Activated CD8-positive, alpha-beta memory T cell treated with anti-CD3 and anti-CD28 coated beads for 36 hours (primary cell): Measurements from ENCODE around the gene COX10. TPM values are rescaled to one million over a fixed set of nuclear protein-coding genes. Genes with fewer than 3 reads are reported as not detected.

ENCODE experiments used
- CTCF ChIA-PET: fragments of 350-600 bp; sonication (Branson Sonifier 250); formaldehyde crosslinking; loops from one replicate; lab custom pipeline; 2021; ENCODE audit warnings: antibody characterized with exemption; lab: Charles Lee
- POLR2A ChIA-PET: fragments of 350-600 bp; sonication (Branson Sonifier 250); formaldehyde crosslinking; loops from one replicate; lab custom pipeline; 2021; ENCODE audit warnings: antibody characterized with exemption; lab: Charles Lee
- total RNA-seq, 2 experiments: library from RNA; stranded (reverse); gene quantifications; one replicate each; pipeline ENCODE4 v1.2.3, GENCODE V29; 2021

The COX10 gene
- total RNA-seq, 2 experiments from 2014 or later: 27.6 to 31.3 TPM

GRCh38 chr17:14198013-14198412 lies 128.7 kb downstream of the COX10 start:
- CTCF ChIA-PET: interaction anchor here (1.4 kb wide), 1 partner anchor 105 kb away, joined by 3 read pairs; no protein-coding TSS in a partner anchor
- POLR2A ChIA-PET: interaction anchor here (1.4 kb wide), 1 partner anchor 103 kb away, joined by 6 read pairs; the partner anchor contains the start of gene HS3ST3B1

GRCh38 chr17:14198575-14198974 lies 129.3 kb downstream of the COX10 start:
- CTCF ChIA-PET: interaction anchor here (0.7 to 1.4 kb wide), 2 partner anchors 104 to 154 kb away, joined by 3 read pairs; no protein-coding TSS in a partner anchor
- POLR2A ChIA-PET: no interaction called here

GRCh38 chr17:14199601-14200000 lies 130.3 kb downstream of the COX10 start:
- CTCF ChIA-PET: no interaction called here

GRCh38 chr17:14200354-14200753 lies 131.1 kb downstream of the COX10 start:
- POLR2A ChIA-PET: interaction anchor here (0.6 kb wide), 1 partner anchor 34 kb away, joined by 7 read pairs; no protein-coding TSS in a partner anchor
- CTCF ChIA-PET: interaction anchor here (2.0 kb wide), 1 partner anchor 102 kb away, joined by 6 read pairs; no protein-coding TSS in a partner anchor

More at GRCh38 chr17:14199601-14200000, 130.3 kb downstream of the COX10 start:
- POLR2A ChIA-PET: no interaction called here

GRCh38 chr17:14201021-14201987 lies 132.0 kb downstream of the COX10 start:
- ChIA-PET CTCF (interaction anchor here (2.0 kb wide), 1 partner anchor 101 kb away, joined by 6 read pairs; no protein-coding TSS in a partner anchor), POLR2A (interaction anchor here (0.6 to 0.8 kb wide), 2 partner anchors 35 to 101 kb away, joined by 3 to 7 read pairs; no protein-coding TSS in a partner anchor)

GRCh38 chr17:14201988-14202380 lies 132.7 kb downstream of the COX10 start:
- POLR2A ChIA-PET: interaction anchor here (0.8 kb wide), 1 partner anchor 100 kb away, joined by 3 read pairs; no protein-coding TSS in a partner anchor
- CTCF ChIA-PET: interaction anchor here (2.0 kb wide), 1 partner anchor 100 kb away, joined by 6 read pairs; no protein-coding TSS in a partner anchor

GRCh38 chr17:14202388-14203166 lies 133.3 kb downstream of the COX10 start:
- ChIA-PET CTCF (interaction anchor here (1.4 kb wide), 1 partner anchor 9 kb away, joined by 4 read pairs; no protein-coding TSS in a partner anchor), POLR2A (no interaction called here)

GRCh38 chr17:14203388-14203787 lies 134.1 kb downstream of the COX10 start:
- ChIA-PET POLR2A (interaction anchor here (0.8 kb wide), 1 partner anchor 99 kb away, joined by 4 read pairs; no protein-coding TSS in a partner anchor), CTCF (interaction anchor here (1.4 kb wide), 1 partner anchor 8 kb away, joined by 4 read pairs; no protein-coding TSS in a partner anchor)

- ChIA-PET CTCF (no interaction called here), POLR2A (interaction anchor here (0.8 kb wide), 1 partner anchor 98 kb away, joined by 4 read pairs; no protein-coding TSS in a partner anchor)
These were observed 134.8 kb downstream of the COX10 start for GRCh38 chr17:14204084-14204483.

GRCh38 chr17:14204546-14204945 lies 135.2 kb downstream of the COX10 start:
- CTCF ChIA-PET: no interaction called here
- POLR2A ChIA-PET: no interaction called here

GRCh38 chr17:14205380-14205779 lies 136.1 kb downstream of the COX10 start:
- POLR2A ChIA-PET: no interaction called here

GRCh38 chr17:14205992-14206461 lies 136.7 kb downstream of the COX10 start:
- ChIA-PET POLR2A (interaction anchor here (0.9 kb wide), 1 partner anchor 75 kb away, joined by 4 read pairs; no protein-coding TSS in a partner anchor), CTCF (no interaction called here)

More at GRCh38 chr17:14205380-14205779, 136.1 kb downstream of the COX10 start:
- CTCF ChIA-PET: no interaction called here

GRCh38 chr17:14206891-14207290 lies 137.6 kb downstream of the COX10 start:
- POLR2A ChIA-PET: interaction anchor here (0.7 to 0.9 kb wide), 2 partner anchors 76 to 93 kb away, joined by 3 to 4 read pairs; no protein-coding TSS in a partner anchor
- CTCF ChIA-PET: no interaction called here

- POLR2A ChIA-PET: interaction anchor here (0.7 kb wide), 1 partner anchor 92 kb away, joined by 3 read pairs; no protein-coding TSS in a partner anchor
- CTCF ChIA-PET: no interaction called here
These were observed 138.5 kb downstream of the COX10 start for GRCh38 chr17:14207791-14208190.

GRCh38 chr17:14209215-14209614 lies 139.9 kb downstream of the COX10 start:
- POLR2A ChIA-PET: no interaction called here
- CTCF ChIA-PET: no interaction called here

GRCh38 chr17:14211246-14211645 lies 141.9 kb downstream of the COX10 start:
- POLR2A ChIA-PET: no interaction called here
- CTCF ChIA-PET: interaction anchor here (1.5 kb wide), 1 partner anchor 8 kb away, joined by 4 read pairs; no protein-coding TSS in a partner anchor

- ChIA-PET CTCF (interaction anchor here (1.5 kb wide), 1 partner anchor 9 kb away, joined by 4 read pairs; no protein-coding TSS in a partner anchor), POLR2A (no interaction called here)
These were observed 142.5 kb downstream of the COX10 start for GRCh38 chr17:14211801-14212200.

GRCh38 chr17:14212401-14212800 lies 143.1 kb downstream of the COX10 start:
- ChIA-PET POLR2A (no interaction called here), CTCF (interaction anchor here (1.5 kb wide), 1 partner anchor 9 kb away, joined by 4 read pairs; no protein-coding TSS in a partner anchor)
